Mesodermal cell (in vitro differentiated cells): ENCODE measurements around the gene FAM72D. TPM values are rescaled to one million over a fixed set of nuclear protein-coding genes. Genes with fewer than 3 reads are reported as not detected.
"Not testable (repeated sequence)": the region's sequence is repeated elsewhere in the genome, so short reads cannot be mapped to it uniquely, and the experiment has no call there.

Experiments used
- H3K27ac ChIP-seq: 2 replicates; pipeline ENCODE4 v1.7.0; 2013; ENCODE audit warnings: mild to moderate bottlenecking, low read depth, low read length, moderate library complexity; ENCODE audit not compliant: severe bottlenecking
- H3K36me3 ChIP-seq: 2 replicates; pipeline ENCODE4 v1.7.1; 2013; ENCODE audit warnings: mild to moderate bottlenecking, low read length, moderate library complexity; ENCODE audit not compliant: control insufficient read depth, insufficient read depth
- H3K4me1 ChIP-seq: one replicate; pipeline ENCODE4 v1.7.1; 2013; ENCODE audit warnings: mild to moderate bottlenecking, low read length; ENCODE audit not compliant: insufficient read depth, control insufficient read depth, poor library complexity, severe bottlenecking
- H3K4me3 ChIP-seq: 2 replicates; pipeline ENCODE4 v1.7.0; 2013; ENCODE audit warnings: low read length, control low read depth, mild to moderate bottlenecking; ENCODE audit not compliant: insufficient read depth, poor library complexity, severe bottlenecking; ENCODE audit errors: extremely low read depth
- H3K9me3 ChIP-seq: 2 replicates; pipeline ENCODE4 v1.7.1; 2013; ENCODE audit warnings: mild to moderate bottlenecking, low read length, moderate library complexity; ENCODE audit not compliant: control insufficient read depth
- WGBS, 2 experiments: methylation state at CpG; one replicate each; pipeline ENCODE4 v1.1.5; 2013; ENCODE audit warnings: missing lambda C conversion rate in 2 of 2; ENCODE audit not compliant: insufficient coverage in 2 of 2; 5-methylcytosine and 5-hydroxymethylcytosine counted together
- polyA plus RNA-seq, 2 experiments: library from polyadenylated mRNA; stranded (reverse); fragments of 50-300 nt; gene quantifications; one replicate each; pipeline ENCODE4 v1.2.3, GENCODE V29; 2013

Gene FAM72D
- 6.6 TPM for polyA plus RNA-seq (2013, experiment 1 of 2)
- 8.9 TPM for polyA plus RNA-seq (2013, experiment 2 of 2)

- not testable (repeated sequence) for H3K9me3 ChIP-seq, H3K4me1 ChIP-seq, H3K36me3 ChIP-seq, H3K27ac ChIP-seq
- no CpG with 5 or more reads among the region's 47 CpGs for WGBS, 2 experiments
- peak within 1 kb of the TSS; percentile 33 for H3K4me3 ChIP-seq
Measured at GRCh38 chr1:145095284-145096057, at the start of gene FAM72D, which contains the start of gene SRGAP2B. Gene FAM72D (plus strand): TSS chr1:145095974. CDS start chr1:145096848, 874 bp downstream. Gene SRGAP2B (minus strand): TSS chr1:145095328. CDS start chr1:145092901, 2,427 bp downstream.

- not testable (repeated sequence) for H3K36me3 ChIP-seq, H3K27ac ChIP-seq, H3K4me3 ChIP-seq, H3K4me1 ChIP-seq, H3K9me3 ChIP-seq
- no CpG with 5 or more reads among the region's 1 CpG for WGBS, 2 experiments
Measured at GRCh38 chr1:145047553-145047952, 48.2 kb upstream of the FAM72D start.

GRCh38 chr1:145048181-145048856, 47.5 kb upstream of the FAM72D start:
- not testable (repeated sequence) for H3K4me1 ChIP-seq, H3K9me3 ChIP-seq, H3K4me3 ChIP-seq, H3K27ac ChIP-seq, H3K36me3 ChIP-seq
- no CpG with 5 or more reads among the region's 6 CpGs for WGBS, 2 experiments

DNA sequence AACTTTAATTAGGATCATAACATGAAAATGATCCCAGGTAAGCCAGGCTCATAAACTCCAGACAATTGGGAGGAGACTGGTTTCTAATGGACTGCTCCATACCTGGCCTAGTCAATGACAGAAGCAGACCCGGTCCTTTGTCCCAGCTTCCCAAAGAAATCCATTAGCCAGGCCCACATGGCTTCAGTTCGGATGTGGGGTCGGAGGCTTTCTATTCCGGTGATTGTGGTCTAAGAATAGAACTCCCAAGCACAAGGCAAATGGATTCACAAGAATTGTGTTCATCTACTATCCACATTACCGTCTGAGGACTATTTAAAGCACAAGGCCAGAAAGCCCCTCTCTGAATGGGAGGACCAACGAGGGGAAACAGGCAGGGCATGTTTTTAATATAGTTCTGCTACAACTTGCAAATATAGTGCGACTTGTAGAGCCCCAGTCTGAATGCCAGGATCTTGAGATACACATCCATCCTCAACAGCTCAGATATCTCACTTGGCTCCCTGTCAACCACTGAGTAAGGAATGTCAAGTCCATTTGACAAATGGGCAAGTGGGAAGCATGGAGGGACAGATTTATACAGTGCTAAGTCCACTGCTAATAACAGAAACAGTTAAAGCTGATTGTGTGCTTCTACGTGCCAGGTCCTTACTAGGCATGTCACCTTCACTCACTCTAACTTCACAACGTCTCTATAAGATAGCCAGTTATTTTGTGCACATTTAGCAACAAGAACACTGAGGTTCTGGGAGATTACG, 43.6 kb upstream of the FAM72D start:
- WGBS, 2 experiments, result no CpG with 5 or more reads among the region's 10 CpGs
- not testable (repeated sequence) for H3K4me1 ChIP-seq, H3K9me3 ChIP-seq, H3K4me3 ChIP-seq, H3K27ac ChIP-seq, H3K36me3 ChIP-seq

- no CpG with 5 or more reads among the region's 4 CpGs for WGBS, 2 experiments
- not testable (repeated sequence) for H3K27ac ChIP-seq, H3K9me3 ChIP-seq, H3K36me3 ChIP-seq, H3K4me3 ChIP-seq, H3K4me1 ChIP-seq
Measured at GRCh38 chr1:145053428-145053827, 42.3 kb upstream of the FAM72D start.

DNA sequence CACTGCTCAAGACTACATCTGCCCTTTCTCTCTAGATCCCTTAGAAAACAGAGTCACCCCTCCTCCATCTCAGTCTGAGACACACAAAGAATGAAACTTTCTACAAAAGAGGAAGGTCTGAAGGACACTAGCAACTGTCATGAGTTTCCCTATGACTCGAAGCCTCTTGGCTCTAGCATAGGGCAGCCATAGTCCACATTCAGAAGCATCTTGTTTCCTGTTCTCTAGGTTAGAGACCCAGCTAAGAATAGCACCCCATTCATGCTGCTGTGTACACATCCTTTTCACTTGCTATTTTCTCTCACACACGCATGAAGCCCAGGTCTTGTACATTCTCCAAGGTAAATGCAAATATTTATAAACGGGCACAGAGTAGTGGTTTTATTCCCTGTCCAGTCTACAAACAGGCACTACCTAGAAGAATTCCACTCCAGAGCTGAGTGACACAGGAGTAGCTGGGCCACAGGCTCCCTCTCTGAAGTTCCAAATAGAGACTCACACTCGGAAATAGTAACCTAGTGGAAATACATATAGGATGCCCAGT, 40.5 kb upstream of the FAM72D start:
- H3K36me3 ChIP-seq, H3K4me3 ChIP-seq, H3K4me1 ChIP-seq, H3K9me3 ChIP-seq, H3K27ac ChIP-seq: not testable (repeated sequence)
- WGBS, 2 experiments, result no CpG with 5 or more reads among the region's 4 CpGs

DNA sequence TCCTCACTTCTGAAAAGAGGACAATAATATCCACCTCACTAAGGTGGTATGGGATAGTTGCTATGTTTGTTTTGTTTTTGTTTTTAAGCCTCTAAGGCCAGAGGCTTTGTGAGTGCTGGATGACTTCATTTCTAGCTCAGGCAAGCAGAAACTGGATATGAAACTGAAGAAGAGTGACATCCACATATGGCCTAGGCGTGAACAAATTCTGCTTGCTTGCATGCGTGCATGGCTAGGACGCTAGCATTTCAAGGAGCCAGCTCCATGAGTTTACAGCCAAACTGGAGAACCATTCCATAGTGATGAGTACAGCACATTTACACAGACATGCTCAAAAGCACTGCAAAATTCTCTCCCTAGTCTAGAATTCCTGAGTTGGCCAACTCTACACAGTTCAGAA, 37.6 kb upstream of the FAM72D start:
- H3K27ac ChIP-seq, H3K9me3 ChIP-seq, H3K4me1 ChIP-seq, H3K36me3 ChIP-seq, H3K4me3 ChIP-seq: not testable (repeated sequence)
- no CpG with 5 or more reads among the region's 3 CpGs for WGBS, 2 experiments

DNA sequence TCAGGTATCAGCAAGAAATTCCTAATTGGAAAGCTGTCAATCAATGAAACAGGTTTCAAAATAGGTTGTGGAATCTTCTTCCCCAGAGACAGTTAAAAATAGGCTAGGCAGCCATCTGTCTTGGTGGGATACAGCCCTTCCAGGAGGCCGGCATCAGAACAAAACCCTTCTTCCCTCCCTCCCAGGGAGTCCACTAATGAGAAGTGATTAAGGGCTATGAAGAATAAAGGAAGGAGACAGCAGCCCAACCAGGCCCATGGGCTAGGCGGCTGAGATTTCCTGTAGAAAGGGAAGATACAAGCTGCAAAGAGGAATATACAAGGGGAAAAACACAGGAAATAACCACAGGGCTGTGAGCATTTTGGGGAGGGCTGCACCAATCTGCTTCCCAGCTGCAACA, 32.5 kb upstream of the FAM72D start:
- H3K36me3 ChIP-seq, H3K9me3 ChIP-seq, H3K4me3 ChIP-seq, H3K27ac ChIP-seq, H3K4me1 ChIP-seq: not testable (repeated sequence)
- WGBS, 2 experiments, result no CpG with 5 or more reads among the region's 2 CpGs

GRCh38 chr1:145063941-145064648, 31.7 kb upstream of the FAM72D start:
- not testable (repeated sequence) for H3K4me3 ChIP-seq, H3K4me1 ChIP-seq, H3K27ac ChIP-seq, H3K9me3 ChIP-seq, H3K36me3 ChIP-seq
- WGBS, 2 experiments, result no CpG with 5 or more reads among the region's 2 CpGs

GRCh38 chr1:145065194-145065826, 30.5 kb upstream of the FAM72D start:
- not testable (repeated sequence) for H3K9me3 ChIP-seq, H3K4me1 ChIP-seq, H3K27ac ChIP-seq, H3K4me3 ChIP-seq, H3K36me3 ChIP-seq
- WGBS, 2 experiments, result no CpG with 5 or more reads among the region's 5 CpGs
